ENCODE measurements around the gene ZBTB7A. TPM values are rescaled to one million over a fixed set of nuclear protein-coding genes. Genes with fewer than 3 reads are reported as not detected.

The ZBTB7A gene
- 10 to 100 TPM; 45.7 to 47.2 TPM for total RNA-seq

GRCh38 chr19:4066682-4067395, at the start of gene ZBTB7A:
Gene ZBTB7A (minus strand): TSS chr19:4066899. CDS start chr19:4055232, 11,667 bp downstream.

GRCh38 chr19:4007021-4007835, 59.5 kb downstream of the ZBTB7A start, which contains the start of gene PIAS4:
Gene PIAS4 (plus strand): TSS chr19:4007736. CDS start chr19:4007761, 25 bp downstream.

Other genes starting within 250 kb of the ZBTB7A start
- under 1 TPM; 0.14 to 0.40 TPM for gene ZFR2, start 197.9 kb downstream of the ZBTB7A start, total RNA-seq
- not detected for gene ATCAY, start 186.2 kb downstream of the ZBTB7A start, total RNA-seq
- gene NMRK2, start 133.8 kb downstream of the ZBTB7A start, total RNA-seq: not detected
- 10 to 100 TPM; 37.1 to 37.9 TPM for gene DAPK3, start 95.8 kb downstream of the ZBTB7A start, total RNA-seq
- gene EEF2, start 81.4 kb downstream of the ZBTB7A start, total RNA-seq: 1,000 to 10,000 TPM; 2,716 to 2,731 TPM
- gene PIAS4, start 59.2 kb downstream of the ZBTB7A start, total RNA-seq: 10 to 100 TPM; 28.1 to 28.5 TPM
- gene MAP2K2, start 57.2 kb upstream of the ZBTB7A start, total RNA-seq: 100 to 1,000 TPM; 192 to 194 TPM
- under 1 TPM in 1 of 2 experiments, not detected in 1; 0.17 TPM for gene CREB3L3, start 86.7 kb upstream of the ZBTB7A start, total RNA-seq
- 10 to 100 TPM; 30.8 to 35.0 TPM for gene SIRT6, start 115.7 kb upstream of the ZBTB7A start, total RNA-seq
- 1 to 10 TPM; 1.0 to 1.1 TPM for gene ANKRD24, start 115.8 kb upstream of the ZBTB7A start, total RNA-seq
- under 1 TPM in 1 of 2 experiments, not detected in 1; 0.40 TPM for gene EBI3, start 162.6 kb upstream of the ZBTB7A start, total RNA-seq
- 10 to 100 TPM; 26.0 TPM for gene YJU2, start 180.2 kb upstream of the ZBTB7A start, total RNA-seq
- not detected for gene SHD, start 212.4 kb upstream of the ZBTB7A start, total RNA-seq
- 10 to 100 TPM; 50.3 to 53.2 TPM for gene TMIGD2, start 235.5 kb upstream of the ZBTB7A start, total RNA-seq
- 1 to 10 TPM; 9.5 to 9.6 TPM for gene FSD1, start 237.7 kb upstream of the ZBTB7A start, total RNA-seq

Measured in activated naive CD4-positive, alpha-beta T cell treated with anti-CD3 and anti-CD28 coated beads, Interleukin-2, amount 10 ng/mL, durations not matched to agents 5 hours and 36 hours (primary cell).